ENCODE data around the gene DCUN1D4. TPM values are rescaled to one million over a fixed set of nuclear protein-coding genes. Genes with fewer than 3 reads are reported as not detected.
A peak's percentile ranks its signal among the peaks of the same experiment; 100 is the strongest.

The DCUN1D4 gene
- total RNA-seq, 1 donor from 2014 or later, result 19.7 TPM

DNA sequence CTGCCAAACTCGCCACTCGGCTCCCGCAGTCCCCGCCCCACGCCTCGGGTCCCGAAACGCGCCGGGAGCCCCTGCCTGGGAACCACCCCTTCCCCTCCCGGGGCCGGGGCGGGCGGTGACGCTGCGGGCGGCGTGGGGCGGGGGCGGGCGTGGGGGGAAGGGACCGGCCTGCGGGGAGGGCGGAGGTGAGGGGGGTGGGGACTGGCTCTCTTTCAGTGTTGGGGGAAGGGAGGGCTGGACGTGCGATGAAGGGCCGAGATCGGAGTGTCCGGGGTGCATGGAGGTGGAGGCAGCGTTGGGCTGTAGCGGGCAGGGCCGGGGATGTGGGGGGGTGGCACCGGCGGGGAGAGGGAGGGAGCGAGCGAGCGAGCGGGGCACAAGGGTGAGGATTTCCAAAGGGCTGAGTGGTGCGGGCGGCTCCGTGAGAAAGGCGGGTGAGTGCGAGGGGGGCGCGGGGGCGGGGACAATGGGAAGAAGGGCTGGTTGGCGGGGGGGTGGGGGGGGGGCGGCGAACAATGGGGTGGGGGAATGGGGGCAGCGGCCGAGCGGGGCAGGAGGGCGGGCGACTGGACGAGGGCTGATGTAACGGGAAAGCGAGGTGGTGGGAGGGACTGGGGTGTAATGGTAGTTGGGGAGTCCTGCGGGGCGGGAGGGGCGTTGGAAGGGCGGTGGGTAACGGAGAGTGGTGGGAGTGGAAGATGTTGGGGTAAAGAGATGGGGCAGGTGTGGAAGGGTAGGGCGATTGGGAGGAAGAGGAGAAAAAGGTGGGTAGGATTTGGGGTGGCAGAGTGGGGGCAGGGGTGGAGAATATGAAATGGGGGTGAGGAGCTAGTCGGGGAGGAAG lies 578 bp downstream of the DCUN1D4 start:
- DNase-seq (ENCODE audit: low read depth), result no peak
- TF ChIP-seq, protein P1, sequence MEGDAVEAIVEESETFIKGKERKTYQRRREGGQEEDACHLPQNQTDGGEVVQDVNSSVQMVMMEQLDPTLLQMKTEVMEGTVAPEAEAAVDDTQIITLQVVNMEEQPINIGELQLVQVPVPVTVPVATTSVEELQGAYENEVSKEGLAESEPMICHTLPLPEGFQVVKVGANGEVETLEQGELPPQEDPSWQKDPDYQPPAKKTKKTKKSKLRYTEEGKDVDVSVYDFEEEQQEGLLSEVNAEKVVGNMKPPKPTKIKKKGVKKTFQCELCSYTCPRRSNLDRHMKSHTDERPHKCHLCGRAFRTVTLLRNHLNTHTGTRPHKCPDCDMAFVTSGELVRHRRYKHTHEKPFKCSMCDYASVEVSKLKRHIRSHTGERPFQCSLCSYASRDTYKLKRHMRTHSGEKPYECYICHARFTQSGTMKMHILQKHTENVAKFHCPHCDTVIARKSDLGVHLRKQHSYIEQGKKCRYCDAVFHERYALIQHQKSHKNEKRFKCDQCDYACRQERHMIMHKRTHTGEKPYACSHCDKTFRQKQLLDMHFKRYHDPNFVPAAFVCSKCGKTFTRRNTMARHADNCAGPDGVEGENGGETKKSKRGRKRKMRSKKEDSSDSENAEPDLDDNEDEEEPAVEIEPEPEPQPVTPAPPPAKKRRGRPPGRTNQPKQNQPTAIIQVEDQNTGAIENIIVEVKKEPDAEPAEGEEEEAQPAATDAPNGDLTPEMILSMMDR (IDR thresholded peaks at IDR 0.05; ENCODE audit: insufficient read depth, low read length, poor library complexity, severe bottlenecking), result no peak
- Histone ChIP-seq H3K27me3 (ENCODE audit: control insufficient read depth, insufficient read depth, low read length) (no peaks in the 10 kb centered on the region), H3K4me3 (ENCODE audit: low read depth, low read length) (peak overlapping the region; percentile 90), H3K36me3 (ENCODE audit: control insufficient read depth, insufficient read depth, low read length) (no peaks in the 10 kb centered on the region)

DNA sequence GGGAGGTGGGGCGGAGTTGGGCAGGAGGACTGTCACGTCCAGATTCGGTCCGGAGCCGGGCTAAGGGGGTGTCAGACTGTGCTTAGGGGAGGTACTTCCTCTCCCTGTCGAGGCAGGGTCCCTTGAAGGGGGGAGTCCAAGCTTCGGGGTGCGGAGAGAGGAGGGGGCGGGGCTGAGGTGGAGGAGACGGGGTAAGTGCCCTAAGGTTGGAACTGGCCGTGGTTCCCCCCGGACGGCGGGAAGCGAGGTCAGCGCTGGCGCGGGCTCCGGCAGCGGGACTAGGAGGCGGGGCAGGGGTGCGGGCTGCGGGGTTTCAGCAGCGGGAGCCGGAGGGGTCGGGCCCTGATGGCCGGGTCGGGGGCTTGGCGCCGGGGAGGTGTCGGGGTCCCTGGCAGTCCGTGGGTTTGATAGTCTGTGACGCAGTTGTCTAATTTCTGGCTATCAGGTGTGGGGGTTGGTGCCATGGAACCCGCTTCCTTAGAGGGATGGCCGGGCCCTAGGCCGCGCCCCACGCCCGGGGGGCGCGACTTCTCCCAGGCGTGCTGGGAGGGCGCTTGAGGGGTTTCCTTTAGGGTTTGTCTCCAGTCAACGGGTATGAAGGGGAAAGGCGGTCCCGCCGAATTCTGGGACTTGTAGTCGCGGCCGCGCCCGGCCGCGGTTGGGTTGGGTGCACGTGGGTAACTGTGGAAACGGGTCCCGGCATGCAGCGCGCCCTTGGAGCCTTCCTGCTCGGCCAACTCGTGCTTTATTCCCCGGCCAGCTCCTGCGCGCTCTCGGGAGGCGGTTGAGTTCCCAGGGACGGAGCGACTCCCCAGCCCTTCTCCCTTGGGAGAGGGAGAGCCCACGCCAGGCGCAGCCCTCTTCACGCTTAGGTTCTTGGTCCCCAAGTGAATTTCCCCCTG lies 1.5 kb downstream of the DCUN1D4 start:
- peak; percentile 79 for DNase-seq (ENCODE audit: low read depth)

DNA sequence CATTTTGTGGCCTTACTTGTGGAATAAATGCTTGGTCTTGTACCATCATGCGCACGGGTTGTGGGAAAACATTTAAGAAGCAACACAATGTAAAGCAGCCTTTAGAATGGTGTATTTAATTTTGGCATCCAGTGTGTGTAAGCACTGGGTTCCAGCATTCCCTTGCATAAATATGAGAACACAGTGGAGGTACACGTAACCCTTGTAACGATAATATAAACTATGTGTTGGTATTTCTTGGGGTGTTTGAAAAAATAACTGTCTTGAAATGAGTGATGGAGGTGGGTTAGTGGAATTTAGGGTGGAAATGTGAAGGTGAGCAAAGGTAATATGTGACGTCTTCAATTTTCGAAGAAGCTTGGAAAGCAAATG lies 2.1 kb downstream of the DCUN1D4 start:
- Histone ChIP-seq H3K36me3 (ENCODE audit: control insufficient read depth, insufficient read depth, low read length) (no peaks in the 10 kb centered on the region), H3K4me3 (ENCODE audit: low read depth, low read length) (peak overlapping the region; percentile 90), H3K27me3 (ENCODE audit: control insufficient read depth, insufficient read depth, low read length) (no peaks in the 10 kb centered on the region)
- no peak for DNase-seq (ENCODE audit: low read depth)
- TF ChIP-seq, protein P1 (IDR thresholded peaks at IDR 0.05; ENCODE audit: insufficient read depth, low read length, poor library complexity, severe bottlenecking), result no peak

More for the DNA sequence above, 1.5 kb downstream of the DCUN1D4 start:
- Histone ChIP-seq H3K4me3 (ENCODE audit: low read depth, low read length) (peak overlapping the region; percentile 90), H3K27me3 (ENCODE audit: control insufficient read depth, insufficient read depth, low read length) (no peaks in the 10 kb centered on the region), H3K36me3 (ENCODE audit: control insufficient read depth, insufficient read depth, low read length) (no peaks in the 10 kb centered on the region)
- TF ChIP-seq, protein P1 (IDR thresholded peaks at IDR 0.05; ENCODE audit: insufficient read depth, low read length, poor library complexity, severe bottlenecking), result no peak

DNA sequence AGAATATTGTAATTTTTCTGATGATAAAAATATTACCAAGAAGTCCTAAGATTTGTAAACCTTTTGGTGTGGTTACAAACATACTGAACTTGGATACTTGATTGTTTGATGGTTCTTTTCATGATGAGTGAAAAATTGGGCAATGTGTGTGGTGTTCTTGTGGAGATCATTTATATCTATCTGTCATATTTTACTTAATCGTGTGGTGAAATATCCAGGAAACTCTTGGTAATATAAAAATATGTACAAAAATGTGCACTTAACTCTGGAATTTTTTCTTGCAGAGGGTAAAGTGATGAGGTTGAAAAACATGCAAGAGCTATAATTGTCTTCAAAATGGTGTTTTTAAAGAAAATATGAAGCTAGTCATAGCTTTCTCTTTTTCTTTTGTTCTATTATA lies 2.8 kb downstream of the DCUN1D4 start:
- H3K27me3 ChIP-seq (ENCODE audit: control insufficient read depth, insufficient read depth, low read length), result no peaks in the 10 kb centered on the region
- DNase-seq (ENCODE audit: low read depth), result no peak
- TF ChIP-seq, protein P1 (IDR thresholded peaks at IDR 0.05; ENCODE audit: insufficient read depth, low read length, poor library complexity, severe bottlenecking), result no peak
- no peak overlapping the region for H3K4me3 ChIP-seq (ENCODE audit: low read depth, low read length)
- H3K36me3 ChIP-seq (ENCODE audit: control insufficient read depth, insufficient read depth, low read length), result no peaks in the 10 kb centered on the region

DNA sequence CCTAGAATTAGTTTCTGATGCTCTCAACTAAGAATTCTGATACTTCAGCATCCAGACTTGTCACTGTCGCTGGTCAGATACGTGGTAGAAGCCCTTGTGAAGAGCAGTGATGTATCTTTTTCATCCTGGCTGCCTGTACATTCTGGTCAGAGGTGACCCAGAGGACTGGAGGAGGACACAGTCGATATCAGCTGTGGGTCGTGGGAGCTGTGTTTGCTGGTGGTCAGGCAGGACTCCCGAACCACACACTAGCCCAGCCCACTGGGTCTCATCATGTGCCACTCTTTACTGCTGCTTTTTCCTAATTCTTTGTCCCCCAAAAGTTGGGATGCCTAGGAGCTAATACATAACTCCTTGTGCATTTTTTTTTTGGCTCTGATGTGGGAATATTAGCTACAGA lies 6.5 kb downstream of the DCUN1D4 start:
- H3K4me3 ChIP-seq (ENCODE audit: low read depth, low read length), result no peak overlapping the region
- TF ChIP-seq, protein P1 (IDR thresholded peaks at IDR 0.05; ENCODE audit: insufficient read depth, low read length, poor library complexity, severe bottlenecking), result no peak
- H3K36me3 ChIP-seq (ENCODE audit: control insufficient read depth, insufficient read depth, low read length), result no peaks in the 10 kb centered on the region

More for the DNA sequence above, 6.5 kb downstream of the DCUN1D4 start:
- DNase-seq (ENCODE audit: low read depth), result no peak
- no peaks in the 10 kb centered on the region for H3K27me3 ChIP-seq (ENCODE audit: control insufficient read depth, insufficient read depth, low read length)
